Measurements from ENCODE around the gene GCN1. TPM values are rescaled to one million over a fixed set of nuclear protein-coding genes. Genes with fewer than 3 reads are reported as not detected.

GCN1 gene
- 100 to 1,000 TPM in 1 of 6 donors, 10 to 100 TPM in 5; 48.1 to 140 (median 69.6) TPM for total RNA-seq

DNA sequence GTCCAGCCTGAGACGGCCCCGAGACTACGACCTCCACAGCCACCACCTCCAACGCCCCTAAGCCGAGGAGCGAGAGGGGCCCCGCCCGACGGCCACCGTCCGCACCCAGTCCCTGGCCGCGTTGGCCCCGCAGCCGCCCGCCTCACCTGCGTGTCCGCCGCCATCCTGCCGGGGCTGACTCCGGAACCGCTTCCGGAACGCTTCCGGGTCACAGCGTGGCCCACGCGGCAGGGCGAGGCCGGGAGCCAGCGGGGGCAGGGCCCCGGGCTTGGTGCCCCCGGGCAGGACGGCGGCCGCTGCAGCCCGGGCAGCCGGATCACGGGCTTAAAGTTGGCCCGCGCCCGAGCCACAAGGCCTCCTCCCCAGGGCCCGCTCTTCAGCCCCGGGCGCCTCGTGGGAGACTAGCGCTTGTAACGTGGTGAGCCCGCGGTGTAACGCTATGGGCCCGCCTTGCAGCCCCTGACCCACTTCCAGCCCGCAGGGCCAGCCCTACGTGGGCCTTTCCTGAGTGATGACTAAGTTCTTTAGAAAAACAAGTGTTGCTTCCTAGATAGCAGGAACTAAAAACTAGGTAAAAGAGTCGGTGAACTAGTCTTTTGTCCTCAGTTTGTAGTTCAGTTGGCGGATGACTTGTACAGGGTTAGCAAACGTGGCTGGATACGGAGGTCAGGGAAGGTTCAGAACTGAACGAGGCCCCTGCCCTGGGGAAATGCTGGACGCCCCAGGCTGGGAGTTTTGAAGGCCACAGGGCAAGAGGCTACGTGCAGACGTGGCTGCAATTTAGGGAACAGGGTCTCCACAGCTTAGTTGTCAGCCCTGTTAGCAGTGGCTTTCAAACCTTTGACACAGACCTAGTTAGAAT, at the start of gene GCN1:
Gene GCN1 (minus strand): TSS at position 182 of the 862 bp plus-strand sequence. CDS start 18 bp downstream, at position 164.
- 10 to 14% methylated on average over 13 to 23 of the region's 62 CpGs for WGBS, 2 donors
- TF ChIP-seq, protein P1, sequence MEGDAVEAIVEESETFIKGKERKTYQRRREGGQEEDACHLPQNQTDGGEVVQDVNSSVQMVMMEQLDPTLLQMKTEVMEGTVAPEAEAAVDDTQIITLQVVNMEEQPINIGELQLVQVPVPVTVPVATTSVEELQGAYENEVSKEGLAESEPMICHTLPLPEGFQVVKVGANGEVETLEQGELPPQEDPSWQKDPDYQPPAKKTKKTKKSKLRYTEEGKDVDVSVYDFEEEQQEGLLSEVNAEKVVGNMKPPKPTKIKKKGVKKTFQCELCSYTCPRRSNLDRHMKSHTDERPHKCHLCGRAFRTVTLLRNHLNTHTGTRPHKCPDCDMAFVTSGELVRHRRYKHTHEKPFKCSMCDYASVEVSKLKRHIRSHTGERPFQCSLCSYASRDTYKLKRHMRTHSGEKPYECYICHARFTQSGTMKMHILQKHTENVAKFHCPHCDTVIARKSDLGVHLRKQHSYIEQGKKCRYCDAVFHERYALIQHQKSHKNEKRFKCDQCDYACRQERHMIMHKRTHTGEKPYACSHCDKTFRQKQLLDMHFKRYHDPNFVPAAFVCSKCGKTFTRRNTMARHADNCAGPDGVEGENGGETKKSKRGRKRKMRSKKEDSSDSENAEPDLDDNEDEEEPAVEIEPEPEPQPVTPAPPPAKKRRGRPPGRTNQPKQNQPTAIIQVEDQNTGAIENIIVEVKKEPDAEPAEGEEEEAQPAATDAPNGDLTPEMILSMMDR (IDR thresholded peaks at IDR 0.05): peak in 2 of 6 experiments; percentile 6 to 12
- TF ChIP-seq POLR2AphosphoS5 (IDR thresholded peaks at IDR 0.05): peak; percentile 96
- TF ChIP-seq POLR2A (IDR thresholded peaks at IDR 0.05): peak; percentile 24 to 94 (median 60)
- peak in 1 of 4 donors; percentile 25 for TF ChIP-seq EP300 (IDR thresholded peaks at IDR 0.05)
- Histone ChIP-seq H3K9me3 (no peaks in the 10 kb centered on the region), H3K27ac (peak within 1 kb of the TSS; percentile 80 to 93 (median 83)), H3K4me1 (peaks cover 29 to 49% (median 39%) of the 10 kb centered on the region in 4 donors), H3K4me3 (peak within 1 kb of the TSS; percentile 68 to 100 (median 88)), H3K36me3 (peaks cover 23 to 53% (median 37%) of the 10 kb centered on the region in 4 donors), H3K27me3 (no peaks in the 10 kb centered on the region)
- ATAC-seq (ENCODE audit: low FRiP score in 2 of 2): peak; percentile 91 to 99
- DNase-seq: peak; percentile 79 to 98

GRCh38 chr12:120242971-120243699, 48.6 kb upstream of the GCN1 start:
- Histone ChIP-seq H3K9me3 (no peaks in the 10 kb centered on the region), H3K27me3 (no peaks in the 10 kb centered on the region), H3K27ac (peak overlapping the region; percentile 58 to 93 (median 92)), H3K36me3 (no peaks in the 10 kb centered on the region), H3K4me1 (peaks cover 60 to 89% (median 73%) of the 10 kb centered on the region in 4 donors), H3K4me3 (no peak overlapping the region)
- ATAC-seq (ENCODE audit: low FRiP score in 2 of 2): no peak
- DNase-seq: no peak
- no peak for TF ChIP-seq POLR2AphosphoS5 (IDR thresholded peaks at IDR 0.05)
- TF ChIP-seq EP300 (IDR thresholded peaks at IDR 0.05): no peak
- TF ChIP-seq POLR2A (IDR thresholded peaks at IDR 0.05): no peak
- TF ChIP-seq, protein P1 (IDR thresholded peaks at IDR 0.05): no peak
- 77 to 86% methylated on average over 8 of the region's 8 CpGs for WGBS, 2 donors

DNA sequence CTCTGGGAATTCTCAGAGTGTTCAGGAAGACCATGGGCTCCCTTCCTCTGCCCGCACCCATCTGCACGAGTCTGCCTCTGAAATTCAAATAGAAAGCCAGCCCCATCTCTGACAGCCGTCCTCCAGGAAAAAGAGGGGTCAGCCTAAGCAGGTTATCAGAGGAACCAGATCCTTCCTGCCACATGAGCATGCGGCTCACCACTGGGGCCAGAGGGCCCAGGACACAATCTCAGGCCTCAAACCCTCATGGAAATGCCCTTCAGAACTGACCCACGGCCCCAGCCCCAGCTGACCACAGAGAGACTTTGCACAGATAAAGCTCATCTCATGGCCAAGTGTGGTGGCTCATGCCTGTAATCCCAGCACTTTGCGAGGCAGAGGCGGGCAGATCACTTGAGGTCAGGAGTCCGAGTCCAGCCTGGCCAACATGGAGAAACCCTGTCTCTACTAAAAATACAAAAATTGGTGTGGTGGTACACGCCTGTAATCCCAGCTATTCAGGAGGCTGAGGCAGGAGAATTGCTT, 47.8 kb upstream of the GCN1 start:
- 64 to 71% methylated on average over 5 to 9 of the region's 9 CpGs for WGBS, 2 donors
- TF ChIP-seq POLR2AphosphoS5 (IDR thresholded peaks at IDR 0.05): peak; percentile 81 to 86
- peak in 2 of 4 donors; percentile 70 to 88 for TF ChIP-seq EP300 (IDR thresholded peaks at IDR 0.05)
- TF ChIP-seq, protein P1 (IDR thresholded peaks at IDR 0.05): no peak
- ATAC-seq (ENCODE audit: low FRiP score in 2 of 2) (peak in 1 of 2 donors; percentile 20), DNase-seq (no peak)
- Histone ChIP-seq H3K27ac (peak overlapping the region; percentile 69 to 93 (median 92)), H3K4me1 (peaks cover 61 to 89% (median 73%) of the 10 kb centered on the region in 4 donors), H3K36me3 (no peaks in the 10 kb centered on the region), H3K4me3 (no peak overlapping the region), H3K27me3 (no peaks in the 10 kb centered on the region), H3K9me3 (no peaks in the 10 kb centered on the region)

- TF ChIP-seq POLR2AphosphoS5 (IDR thresholded peaks at IDR 0.05): peak in 1 of 2 donors; percentile 10
- no peak for TF ChIP-seq POLR2A (IDR thresholded peaks at IDR 0.05)
- TF ChIP-seq, protein P1 (IDR thresholded peaks at IDR 0.05): no peak
- ATAC-seq (ENCODE audit: low FRiP score in 2 of 2) (no peak), DNase-seq (no peak)
- Histone ChIP-seq H3K9me3 (no peaks in the 10 kb centered on the region), H3K36me3 (no peaks in the 10 kb centered on the region), H3K4me3 (no peak overlapping the region), H3K4me1 (peaks cover 65 to 89% (median 73%) of the 10 kb centered on the region in 4 donors), H3K27me3 (no peaks in the 10 kb centered on the region), H3K27ac (peak overlapping the region; percentile 69 to 93 (median 92))
- 46 to 48% methylated on average over 9 of the region's 9 CpGs for WGBS, 2 donors
Measured at GRCh38 chr12:120241561-120242274, 47.2 kb upstream of the GCN1 start.

Data from upper lobe of left lung (tissue), 6 donors.